Activated CD8-positive, alpha-beta T cell treated with anti-CD3 and anti-CD28 coated beads, Interleukin-2, amount 10 ng/mL, durations not matched to agents 7 days and 5 days (primary cell): ENCODE results near the gene MAP2K3. TPM values are rescaled to one million over a fixed set of nuclear protein-coding genes. Genes with fewer than 3 reads are reported as not detected.

Experiments used
- ATAC-seq: fragments of 150-1000 bp; cut with Tn5 transposase; one replicate; pipeline ENCODE4 v1.10.0; 2021; ENCODE audit warnings: moderate library complexity
- CTCF ChIA-PET: fragments of 350-600 bp; sonication (Branson Sonifier 250); formaldehyde crosslinking; loops from one replicate; lab custom pipeline; 2021; ENCODE audit warnings: antibody characterized with exemption; lab: Charles Lee
- POLR2A ChIA-PET: fragments of 350-600 bp; sonication (Branson Sonifier 250); formaldehyde crosslinking; loops from one replicate; lab custom pipeline; 2021; ENCODE audit warnings: antibody characterized with exemption; lab: Charles Lee
- DNase-seq: peaks from one replicate; pipeline ENCODE4 v3.0.0-alpha.2; 2020
- H3K27ac Mint-ChIP-seq: one replicate; pipeline ENCODE4 v1.8.0; 2021; ENCODE audit warnings: mild to moderate bottlenecking, mixed read lengths
- H3K27me3 Mint-ChIP-seq: one replicate; pipeline ENCODE4 v1.8.0; 2021; ENCODE audit warnings: low read depth, mixed read lengths
- H3K36me3 Mint-ChIP-seq: one replicate; pipeline ENCODE4 v1.8.0; 2021; ENCODE audit warnings: low read depth, mixed read lengths
- H3K4me1 Mint-ChIP-seq: one replicate; pipeline ENCODE4 v1.8.0; 2021; ENCODE audit warnings: low read depth, mixed read lengths
- H3K4me3 Mint-ChIP-seq: one replicate; pipeline ENCODE4 v1.8.0; 2021; ENCODE audit warnings: mild to moderate bottlenecking, mixed read lengths
- H3K9me3 Mint-ChIP-seq: one replicate; pipeline ENCODE4 v1.8.0; 2022; ENCODE audit warnings: mixed read lengths; ENCODE audit not compliant: insufficient read depth
- total RNA-seq, 2 experiments: library from RNA; stranded (reverse); gene quantifications; one replicate each; pipeline ENCODE4 v1.2.3, GENCODE V29; 2021

The MAP2K3 gene
- total RNA-seq, 2 experiments from 2014 or later: 57.4 to 57.8 TPM

- H3K27ac Mint-ChIP-seq: no peak overlapping the region
- H3K27me3 Mint-ChIP-seq: no peaks in the 10 kb centered on the region
- no peaks in the 10 kb centered on the region for H3K36me3 Mint-ChIP-seq
- ATAC-seq (no peak), DNase-seq (no peak)
- ChIA-PET CTCF (no interaction called here), POLR2A (no interaction called here)
- H3K4me1 Mint-ChIP-seq: no peaks in the 10 kb centered on the region
- H3K4me3 Mint-ChIP-seq: no peak overlapping the region
- H3K9me3 Mint-ChIP-seq: no peaks in the 10 kb centered on the region
These were observed 71.1 kb downstream of the MAP2K3 start for GRCh38 chr17:21355586-21355985.

GRCh38 chr17:21356537-21357127 is 72.1 kb downstream of the MAP2K3 start:
- Mint-ChIP-seq H3K4me1 (no peaks in the 10 kb centered on the region), H3K36me3 (no peaks in the 10 kb centered on the region), H3K27ac (no peak overlapping the region), H3K9me3 (no peaks in the 10 kb centered on the region), H3K27me3 (no peaks in the 10 kb centered on the region), H3K4me3 (no peak overlapping the region)
- ChIA-PET CTCF (no interaction called here), POLR2A (no interaction called here)
- ATAC-seq (no peak), DNase-seq (no peak)

GRCh38 chr17:21357281-21357680 is 72.8 kb downstream of the MAP2K3 start:
- POLR2A ChIA-PET: no interaction called here
- ATAC-seq (no peak), DNase-seq (no peak)
- Mint-ChIP-seq H3K27me3 (no peaks in the 10 kb centered on the region), H3K36me3 (no peaks in the 10 kb centered on the region), H3K27ac (no peak overlapping the region), H3K4me3 (no peak overlapping the region), H3K4me1 (no peaks in the 10 kb centered on the region), H3K9me3 (no peaks in the 10 kb centered on the region)
- CTCF ChIA-PET: no interaction called here

GRCh38 chr17:21357696-21358656 is 73.5 kb downstream of the MAP2K3 start:
- no peak overlapping the region for H3K4me3 Mint-ChIP-seq
- H3K27ac Mint-ChIP-seq: no peak overlapping the region
- DNase-seq (no peak), ATAC-seq (no peak)
- no peaks in the 10 kb centered on the region for H3K27me3 Mint-ChIP-seq
- ChIA-PET CTCF (no interaction called here), POLR2A (no interaction called here)
- H3K9me3 Mint-ChIP-seq: no peaks in the 10 kb centered on the region
- H3K4me1 Mint-ChIP-seq: no peaks in the 10 kb centered on the region
- H3K36me3 Mint-ChIP-seq: no peaks in the 10 kb centered on the region

GRCh38 chr17:21358682-21359482 is 74.4 kb downstream of the MAP2K3 start:
- ATAC-seq: no peak
- POLR2A ChIA-PET: no interaction called here

GRCh38 chr17:21359483-21359840 is 75.0 kb downstream of the MAP2K3 start:
- Mint-ChIP-seq H3K4me1 (no peaks in the 10 kb centered on the region), H3K36me3 (no peaks in the 10 kb centered on the region), H3K27me3 (no peaks in the 10 kb centered on the region), H3K9me3 (no peaks in the 10 kb centered on the region), H3K4me3 (no peak overlapping the region), H3K27ac (no peak overlapping the region)
- CTCF ChIA-PET: no interaction called here
- DNase-seq (no peak), ATAC-seq (no peak)
- POLR2A ChIA-PET: no interaction called here

More at GRCh38 chr17:21358682-21359482, 74.4 kb downstream of the MAP2K3 start:
- no peaks in the 10 kb centered on the region for H3K36me3 Mint-ChIP-seq
- DNase-seq: no peak
- no peak overlapping the region for H3K27ac Mint-ChIP-seq
- CTCF ChIA-PET: no interaction called here
- H3K4me3 Mint-ChIP-seq: no peak overlapping the region
- no peaks in the 10 kb centered on the region for H3K4me1 Mint-ChIP-seq
- no peaks in the 10 kb centered on the region for H3K27me3 Mint-ChIP-seq
- H3K9me3 Mint-ChIP-seq: no peaks in the 10 kb centered on the region

GRCh38 chr17:21360048-21360447 is 75.5 kb downstream of the MAP2K3 start:
- Mint-ChIP-seq H3K9me3 (no peaks in the 10 kb centered on the region), H3K27me3 (no peaks in the 10 kb centered on the region), H3K36me3 (no peaks in the 10 kb centered on the region), H3K4me1 (no peaks in the 10 kb centered on the region), H3K27ac (no peak overlapping the region), H3K4me3 (no peak overlapping the region)
- ATAC-seq: no peak
- ChIA-PET POLR2A (no interaction called here), CTCF (no interaction called here)
- DNase-seq: no peak

GRCh38 chr17:21361020-21361809 is 76.7 kb downstream of the MAP2K3 start:
- H3K27me3 Mint-ChIP-seq: no peaks in the 10 kb centered on the region
- ATAC-seq: no peak
- no peaks in the 10 kb centered on the region for H3K36me3 Mint-ChIP-seq
- no peaks in the 10 kb centered on the region for H3K9me3 Mint-ChIP-seq
- no peak overlapping the region for H3K4me3 Mint-ChIP-seq
- ChIA-PET POLR2A (no interaction called here), CTCF (no interaction called here)
- no peaks in the 10 kb centered on the region for H3K4me1 Mint-ChIP-seq
- no peak for DNase-seq
- no peak overlapping the region for H3K27ac Mint-ChIP-seq

GRCh38 chr17:21362331-21362931 is 77.9 kb downstream of the MAP2K3 start:
- Mint-ChIP-seq H3K9me3 (no peaks in the 10 kb centered on the region), H3K27me3 (no peaks in the 10 kb centered on the region), H3K36me3 (no peaks in the 10 kb centered on the region), H3K4me1 (no peaks in the 10 kb centered on the region), H3K4me3 (no peak overlapping the region), H3K27ac (no peak overlapping the region)
- DNase-seq (no peak), ATAC-seq (no peak)
- ChIA-PET CTCF (no interaction called here), POLR2A (no interaction called here)

GRCh38 chr17:21363776-21364642 is 79.5 kb downstream of the MAP2K3 start:
- POLR2A ChIA-PET: no interaction called here

More at GRCh38 chr17:21363776-21364642, 79.5 kb downstream of the MAP2K3 start:
- CTCF ChIA-PET: no interaction called here
- DNase-seq (no peak), ATAC-seq (no peak)
- H3K4me1 Mint-ChIP-seq: no peaks in the 10 kb centered on the region
- no peak overlapping the region for H3K27ac Mint-ChIP-seq
- H3K36me3 Mint-ChIP-seq: no peaks in the 10 kb centered on the region
- H3K4me3 Mint-ChIP-seq: no peak overlapping the region
- no peaks in the 10 kb centered on the region for H3K27me3 Mint-ChIP-seq
- H3K9me3 Mint-ChIP-seq: no peaks in the 10 kb centered on the region
